ENCODE measurements around the gene ARHGAP8.

- no peak for TF ChIP-seq POLR2AphosphoS5 (IDR thresholded peaks at IDR 0.05; ENCODE audit: low read depth, low read length)
- no peak for TF ChIP-seq POLR2A (IDR thresholded peaks at IDR 0.05; ENCODE audit: low read depth, low read length)
- TF ChIP-seq TAF1 (IDR thresholded peaks at IDR 0.05; ENCODE audit: borderline replicate concordance, low read depth, low read length), result no peak
These were observed 119.4 kb downstream of the ARHGAP8 start for GRCh38 chr22:44871782-44872181.

Data from GM12892 (cell line).